ENCODE measurements around the gene KCTD20. TPM values are rescaled to one million over a fixed set of nuclear protein-coding genes. Genes with fewer than 3 reads are reported as not detected.

The KCTD20 gene
- total and polyA plus RNA-seq, 2 experiments from 2014 or later: 7.4 to 25.0 TPM

- Histone ChIP-seq H3K27me3 (ENCODE audit: insufficient read depth) (no peaks in the 10 kb centered on the region), H3K4me1 (ENCODE audit: insufficient read depth) (no peaks in the 10 kb centered on the region), H3K9me2 (ENCODE audit: insufficient read depth) (no peaks in the 10 kb centered on the region), H3K79me2 (replicated peaks; ENCODE audit: insufficient read depth) (peaks cover 11% of the 10 kb centered on the region; the same call in 1 of the 2 replicates), H3K27ac (ENCODE audit: low read depth) (peak overlapping the region; percentile 45; the same call in 1 of the 2 replicates), H3K4me2 (no peak overlapping the region), H2AFZ (no peak overlapping the region), H4K20me1 (replicated peaks; ENCODE audit: insufficient read depth) (no peaks in the 10 kb centered on the region; the same call in 1 of the 2 replicates), H3K36me3 (ENCODE audit: insufficient read depth) (peaks cover 15% of the 10 kb centered on the region; the same call in 1 of the 2 replicates), H3K4me3 (no peak overlapping the region), H3F3A (replicated peaks; ENCODE audit: low read depth) (no peaks in the 10 kb centered on the region)
- no peaks in the 10 kb centered on the region for H3K4me1 Mint-ChIP-seq
- H3K27ac Mint-ChIP-seq: no peak overlapping the region
- H3K27me3 Mint-ChIP-seq (ENCODE audit: insufficient read depth, low read depth, poor library complexity): no peaks in the 10 kb centered on the region
- peaks cover 34% of the 10 kb centered on the region for H3K36me3 Mint-ChIP-seq (ENCODE audit: low read depth)
- no peak overlapping the region for H3K4me3 Mint-ChIP-seq
- TF ChIP-seq STAT1 (IDR thresholded peaks at IDR 0.05; ENCODE audit: unreplicated experiment): no peak
- no peak for TF ChIP-seq EZH2 (IDR thresholded peaks at IDR 0.05; ENCODE audit: low read depth, unreplicated experiment)
- TF ChIP-seq ZNF462 (CRISPR knock-in tag; IDR thresholded peaks at IDR 0.05): no peak
- TF ChIP-seq JUNB (IDR thresholded peaks at IDR 0.05; ENCODE audit: unreplicated experiment): no peak
- TF ChIP-seq CREB1 (CRISPR knock-in tag; IDR thresholded peaks at IDR 0.05; ENCODE audit: low read depth): no peak
- TF ChIP-seq ETS1 (IDR thresholded peaks at IDR 0.05): no peak
- TF ChIP-seq POLR2AphosphoS5 (IDR thresholded peaks at IDR 0.05; ENCODE audit: low read depth): no peak
- no peak for TF ChIP-seq CTCF (conservative IDR thresholded peaks at IDR 0.05; ENCODE audit: low read depth in 2 of 2)
- no peak for TF ChIP-seq REST (IDR thresholded peaks at IDR 0.05; ENCODE audit: unreplicated experiment)
- TF ChIP-seq ZNF114 (CRISPR knock-in tag; IDR thresholded peaks at IDR 0.05): no peak
- TF ChIP-seq ZNF331 (CRISPR knock-in tag; IDR thresholded peaks at IDR 0.05; ENCODE audit: low read depth): no peak
- no peak for ATAC-seq
- DNase-seq (ENCODE audit: low spot score): no peak
- H3K9me3 Mint-ChIP-seq: no peaks in the 10 kb centered on the region
Observed at GRCh38 chr6:36524871-36525270, 82.1 kb downstream of the KCTD20 start.
